GM19468 (cell line): Measurements from ENCODE around the gene RBP5.

ENCODE experiments used
- ATAC-seq: cut with Tn5 transposase; IDR thresholded peaks from one replicate; pipeline ENCODE4 v1.9.1; 2021; ENCODE audit warnings: mild to moderate bottlenecking, moderate library complexity, moderate number of reproducible peaks; ENCODE audit not compliant: unreplicated experiment; ENCODE audit errors: extremely low read depth

RBP5 gene, protein sequence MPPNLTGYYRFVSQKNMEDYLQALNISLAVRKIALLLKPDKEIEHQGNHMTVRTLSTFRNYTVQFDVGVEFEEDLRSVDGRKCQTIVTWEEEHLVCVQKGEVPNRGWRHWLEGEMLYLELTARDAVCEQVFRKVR

DNA sequence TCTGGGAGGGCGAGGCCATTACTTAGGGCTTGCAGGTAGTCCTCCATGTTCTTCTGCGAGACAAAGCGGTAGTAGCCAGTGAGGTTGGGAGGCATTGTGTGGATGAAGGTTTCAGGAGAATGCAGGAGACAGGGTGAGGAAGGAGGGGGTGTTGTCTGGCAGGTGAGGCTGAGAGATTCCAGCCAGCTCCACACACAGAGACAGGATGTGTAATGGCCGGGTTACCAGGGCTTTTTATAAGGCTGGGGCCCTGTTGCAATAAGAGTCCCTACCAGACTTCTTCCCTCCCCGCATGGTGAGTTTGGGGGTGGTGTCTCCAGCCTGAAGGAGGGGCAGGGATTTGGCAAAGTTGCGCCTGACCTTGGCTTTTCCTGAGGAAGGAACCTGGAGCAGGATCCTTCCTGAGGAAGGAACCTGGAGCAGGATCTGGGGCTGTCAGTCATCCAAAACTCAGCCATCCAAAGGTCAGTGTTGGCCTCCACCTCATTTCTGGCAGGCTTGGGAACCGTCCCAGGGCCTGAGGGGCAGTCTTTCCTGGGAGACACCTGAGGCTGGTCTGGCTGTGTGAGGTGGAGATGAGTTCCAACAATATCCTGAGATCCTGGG lies at the start of gene RBP5:
Gene RBP5, minus strand, starts transcription at position 209 of the 606 bp plus-strand sequence. Its CDS starts 114 bp downstream, at position 95.
- no peak for ATAC-seq

DNA sequence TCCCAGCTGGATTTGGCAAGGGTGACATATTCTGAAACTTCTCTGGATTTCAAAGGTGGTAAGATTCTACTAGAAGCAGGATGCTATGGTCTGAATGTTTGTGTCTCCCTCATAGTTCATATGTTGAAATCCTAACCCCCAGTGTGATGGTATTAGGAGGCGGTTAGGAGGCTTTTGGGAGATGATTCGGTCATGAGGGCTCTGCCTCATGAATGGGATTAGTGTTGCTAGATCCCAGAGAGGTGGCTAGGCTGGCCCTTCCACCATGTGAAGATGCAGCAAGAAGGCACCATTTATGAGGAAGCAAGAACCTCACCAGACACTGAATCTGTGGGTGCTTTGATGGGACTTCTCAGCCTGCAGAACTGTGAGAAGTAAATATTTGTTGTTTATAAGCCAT lies 49.8 kb upstream of the RBP5 start:
- no peak for ATAC-seq

GRCh38 chr12:7176595-7176994 lies 47.9 kb upstream of the RBP5 start:
- no peak for ATAC-seq

GRCh38 chr12:7175493-7175892 lies 46.8 kb upstream of the RBP5 start:
- ATAC-seq: no peak

DNA sequence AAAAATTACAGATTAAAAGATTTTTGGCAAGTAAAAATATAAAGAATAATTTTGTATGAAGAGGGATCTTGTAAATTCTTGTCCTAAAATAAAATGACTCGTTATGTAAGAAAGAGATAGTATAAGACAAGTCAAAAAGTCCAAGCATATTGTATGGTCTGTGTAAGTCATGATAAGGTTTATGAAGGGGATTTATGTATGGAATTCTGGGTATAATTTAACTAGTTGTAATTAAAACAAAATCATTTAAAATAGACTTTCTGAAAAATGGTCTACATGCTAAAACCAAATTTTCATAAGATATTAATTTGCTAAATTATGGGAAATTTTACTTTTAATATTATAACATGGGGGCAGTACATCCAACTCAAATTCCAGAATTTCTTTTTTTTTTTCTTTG lies 43.2 kb upstream of the RBP5 start:
- no peak for ATAC-seq

- ATAC-seq: no peak
These were observed 41.3 kb upstream of the RBP5 start for GRCh38 chr12:7169951-7170350.

DNA sequence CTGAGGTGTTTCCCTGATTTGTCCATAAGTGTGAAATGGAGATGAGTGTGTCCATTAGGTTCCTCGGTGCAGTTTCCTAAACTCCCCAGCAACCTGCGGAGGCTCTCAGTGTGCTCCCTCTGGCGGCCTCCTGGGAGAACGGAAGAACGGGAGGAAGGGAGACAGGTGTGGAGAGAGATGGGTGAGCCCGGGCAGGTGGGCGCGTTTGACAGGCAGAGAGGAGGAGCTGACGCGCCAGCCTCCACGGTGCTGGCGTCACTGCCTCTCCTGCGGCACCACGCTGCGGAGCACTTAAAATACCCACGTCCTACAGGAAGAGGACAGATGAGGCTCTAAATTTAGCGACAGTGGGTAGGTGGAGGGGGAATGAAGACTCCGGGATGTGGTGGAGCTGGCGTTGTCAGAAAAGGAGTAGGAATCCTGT lies 34.0 kb upstream of the RBP5 start:
- no peak for ATAC-seq

- no peak for ATAC-seq
These were observed 33.1 kb upstream of the RBP5 start for GRCh38 chr12:7161811-7162210.

DNA sequence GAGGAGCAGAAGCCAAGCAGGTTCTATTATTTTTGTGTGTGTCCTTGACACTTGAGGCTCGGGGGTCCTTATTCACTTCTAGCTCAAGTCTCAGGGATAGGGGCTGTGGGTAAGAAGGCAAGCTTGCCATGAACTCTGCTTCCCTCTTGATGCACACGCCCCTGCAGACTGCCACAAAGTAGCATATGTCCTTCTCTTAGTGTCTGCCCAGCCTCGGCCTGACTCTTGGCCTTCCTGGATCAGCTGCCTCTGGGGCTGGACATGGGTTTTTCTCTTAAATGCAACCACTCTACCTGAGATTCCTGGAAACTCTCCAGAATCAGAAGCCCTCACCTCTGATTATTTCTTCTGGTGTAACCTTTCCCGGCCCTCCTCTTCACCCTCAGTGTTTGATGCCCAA lies 32.6 kb upstream of the RBP5 start:
- no peak for ATAC-seq

DNA sequence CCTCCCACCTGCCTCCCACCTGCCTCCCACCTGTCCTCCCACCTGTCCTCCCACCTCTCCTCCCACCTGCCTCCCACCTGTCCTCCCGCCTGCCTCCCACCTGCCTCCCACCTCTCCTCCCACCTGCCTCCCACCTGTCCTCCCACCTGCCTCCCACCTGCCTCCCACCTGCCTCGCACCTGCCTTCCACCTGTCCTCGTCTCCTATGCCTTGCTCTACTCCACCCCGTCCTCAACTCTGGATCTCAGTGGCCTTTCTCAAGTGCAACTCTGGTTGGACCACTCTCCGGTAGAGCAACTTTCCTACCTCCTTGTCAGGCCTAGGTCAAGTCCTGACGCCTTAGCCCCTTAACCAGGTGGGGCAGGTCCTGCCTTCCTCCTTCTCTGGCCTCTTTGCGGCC lies 31.5 kb upstream of the RBP5 start:
- no peak for ATAC-seq

- ATAC-seq: no peak
These were observed 30.3 kb upstream of the RBP5 start for GRCh38 chr12:7158781-7159609.

GRCh38 chr12:7157391-7157790 lies 28.7 kb upstream of the RBP5 start:
- ATAC-seq: no peak

DNA sequence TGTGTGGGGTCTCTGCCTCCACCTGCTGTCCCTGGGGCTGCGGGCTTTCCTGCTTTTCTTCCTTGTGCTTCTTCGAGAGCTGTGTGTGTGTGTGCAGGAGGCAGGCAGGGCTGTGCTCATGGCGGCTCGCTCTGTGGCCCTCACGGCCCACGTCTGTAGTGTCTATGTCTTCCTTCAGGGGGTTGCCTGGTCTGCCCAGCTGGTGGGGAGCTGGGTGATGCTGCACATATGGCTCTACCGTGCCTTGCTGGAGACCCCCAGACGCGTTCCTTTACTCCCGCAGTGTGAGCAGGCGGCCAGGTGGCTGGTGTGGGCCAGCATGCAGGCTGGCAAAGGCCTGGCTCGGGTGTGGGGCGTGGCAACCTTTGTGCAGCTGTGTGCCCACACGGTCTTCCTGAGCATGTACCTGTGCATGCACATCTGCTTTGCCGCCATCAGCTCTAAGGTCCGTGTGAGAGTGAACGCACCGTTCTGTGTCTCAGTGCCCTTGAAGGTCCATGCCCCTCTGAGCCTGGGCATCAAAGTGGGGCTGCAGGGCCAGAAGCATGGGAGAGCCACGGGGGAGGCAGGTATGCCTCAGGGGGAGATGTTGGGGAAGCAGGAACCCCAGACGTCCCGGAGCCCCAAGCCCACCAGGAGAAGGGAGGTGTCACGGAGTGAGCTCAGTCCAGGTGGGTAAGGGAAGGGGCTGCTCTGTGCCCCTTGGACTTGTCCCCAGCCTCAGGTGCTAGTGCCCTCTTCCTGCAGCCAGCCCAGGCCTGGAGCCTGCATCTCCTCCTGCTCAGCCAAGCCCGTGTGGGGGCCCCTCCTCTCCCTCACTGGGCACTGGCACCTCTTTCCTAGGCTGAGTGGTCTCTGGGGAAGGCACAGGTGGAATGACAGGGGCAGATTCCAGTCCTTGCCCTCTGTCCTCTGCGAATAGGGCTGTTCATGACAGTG lies 27.8 kb upstream of the RBP5 start:
- no peak for ATAC-seq

DNA sequence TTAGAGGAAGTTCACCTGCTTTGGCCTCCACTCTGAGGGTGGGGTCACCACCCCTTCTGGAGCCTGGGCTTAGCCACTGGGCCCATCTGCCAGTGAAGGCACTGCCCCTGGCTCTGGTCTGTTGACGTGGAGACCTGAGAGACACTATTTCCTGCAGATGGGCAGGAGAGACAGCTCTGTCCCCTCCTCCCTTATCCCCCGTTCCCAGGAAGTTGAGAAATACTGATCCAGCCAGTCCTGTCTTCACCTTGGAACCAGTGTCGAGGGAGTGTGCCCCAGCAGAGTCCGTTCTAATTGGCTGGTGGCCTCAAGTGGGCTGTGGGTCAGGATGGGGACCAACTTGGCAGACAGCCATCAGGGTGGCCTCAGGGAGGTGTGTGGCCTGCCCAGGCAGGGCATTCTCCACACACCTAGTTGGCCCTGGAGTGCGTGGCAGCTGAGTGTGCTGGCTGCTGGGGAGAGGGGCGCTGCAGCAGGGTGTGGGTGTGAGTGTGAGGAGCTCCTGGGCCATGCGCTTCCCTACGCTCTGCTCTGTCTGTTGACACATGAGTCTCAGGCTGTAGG lies 26.9 kb upstream of the RBP5 start:
- no peak for ATAC-seq

DNA sequence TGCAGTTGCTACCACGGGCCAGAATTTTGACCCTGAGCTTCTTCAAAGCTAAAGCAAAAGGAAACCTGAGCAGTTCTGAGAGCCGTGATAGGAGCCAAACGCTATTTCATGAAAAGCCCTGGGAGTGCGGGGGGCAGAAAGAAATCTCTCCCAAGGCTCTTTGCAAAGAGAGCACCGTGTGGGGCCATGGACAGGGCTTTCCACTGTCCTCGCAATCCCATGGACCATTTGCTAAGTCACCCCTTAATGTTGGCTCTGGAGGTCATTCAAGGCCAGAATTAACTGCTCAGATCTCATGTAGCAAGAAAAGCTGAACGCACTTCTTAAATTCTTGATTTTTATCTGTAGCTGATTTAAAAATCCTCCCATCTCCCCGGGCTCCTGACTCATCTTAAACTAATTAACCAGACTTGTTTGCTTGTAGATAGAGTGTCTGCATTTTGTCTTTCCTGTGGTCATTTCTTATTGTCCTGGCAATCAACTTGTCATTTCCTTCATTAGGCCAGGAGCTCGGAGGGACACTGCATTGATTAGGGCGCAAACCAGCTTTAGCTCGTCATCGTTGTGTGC lies 26.3 kb upstream of the RBP5 start:
- no peak for ATAC-seq

DNA sequence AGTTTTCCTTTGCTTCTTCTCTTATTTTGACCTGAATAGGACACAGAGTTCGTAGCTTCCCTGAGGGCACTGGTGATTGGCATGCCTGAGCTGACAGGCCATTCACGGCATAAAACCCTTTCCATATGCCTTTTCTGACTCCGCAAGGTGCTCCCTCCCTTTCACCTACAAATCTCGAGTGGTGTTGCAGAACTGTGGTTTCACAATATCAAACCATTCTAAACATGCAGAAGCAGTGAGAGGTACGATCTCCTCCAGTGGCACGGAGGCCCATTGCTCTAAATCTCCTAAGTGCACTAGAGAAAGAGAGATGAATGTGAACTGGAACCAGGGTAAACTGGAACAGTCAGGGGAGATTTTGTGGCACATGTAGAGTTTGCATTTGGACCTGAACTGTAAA lies 25.4 kb upstream of the RBP5 start:
- ATAC-seq: no peak

GRCh38 chr12:7152818-7153217 lies 24.1 kb upstream of the RBP5 start:
- ATAC-seq: no peak

DNA sequence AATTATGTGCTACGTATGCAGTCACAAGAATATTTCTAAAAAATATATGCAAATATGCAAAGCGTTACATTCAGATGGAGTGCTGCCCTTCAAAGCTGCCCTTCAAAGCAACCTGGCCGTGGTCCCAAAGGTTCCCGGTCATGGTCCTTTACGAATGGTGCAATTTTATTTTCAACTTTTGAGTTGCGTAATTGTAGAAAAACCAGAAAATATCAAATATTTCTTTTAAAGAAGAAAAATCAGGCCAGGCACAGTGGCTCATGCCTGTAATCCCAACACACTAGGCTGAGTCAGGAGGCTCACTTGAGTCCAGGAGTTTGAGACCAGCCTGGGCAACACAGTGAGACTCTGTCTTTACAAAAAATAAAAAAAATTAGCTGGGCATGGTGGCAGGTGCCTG lies 22.8 kb upstream of the RBP5 start:
- ATAC-seq: no peak

GRCh38 chr12:7150841-7151240 lies 22.2 kb upstream of the RBP5 start:
- no peak for ATAC-seq

DNA sequence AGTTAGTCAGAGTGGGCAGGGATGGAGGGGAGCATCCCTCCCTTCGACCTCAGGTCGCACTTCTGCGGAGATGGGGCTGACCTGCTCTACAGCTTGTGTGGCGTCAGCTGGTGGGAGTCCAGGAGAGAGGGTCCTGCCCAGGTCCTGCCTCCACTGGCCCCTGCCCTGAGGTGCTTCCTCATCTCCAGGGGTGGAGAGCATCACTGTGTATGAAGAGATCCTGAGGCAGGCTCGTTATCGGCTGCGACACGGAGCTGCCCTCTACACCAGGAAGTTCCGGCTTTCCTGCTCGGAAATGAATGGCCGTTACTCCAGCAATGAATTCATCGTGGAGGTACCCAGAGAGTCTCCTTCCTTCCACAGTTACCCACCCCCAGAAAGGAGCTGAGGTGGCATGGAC lies 21.7 kb upstream of the RBP5 start:
- ATAC-seq: no peak
